Glutamatergic neuron (in vitro differentiated cells): ENCODE results near the gene VTI1B. TPM values are rescaled to one million over a fixed set of nuclear protein-coding genes. Genes with fewer than 3 reads are reported as not detected.
"Not testable (repeated sequence)": the region's sequence is repeated elsewhere in the genome, so short reads cannot be mapped to it uniquely, and the experiment has no call there.

Experiments used
- DNase-seq: peaks from one replicate; pipeline ENCODE4 v3.0.0; 2022
- H3K27ac Mint-ChIP-seq: one replicate; pipeline ENCODE4 v1.8.0; 2020; ENCODE audit warnings: mild to moderate bottlenecking, mixed read lengths, inconsistent platforms; ENCODE audit not compliant: unreplicated experiment
- H3K27me3 Mint-ChIP-seq: one replicate; pipeline ENCODE4 v1.8.0; 2020; ENCODE audit warnings: mild to moderate bottlenecking, moderate library complexity, mixed read lengths, inconsistent platforms; ENCODE audit not compliant: unreplicated experiment
- H3K36me3 Mint-ChIP-seq: one replicate; pipeline ENCODE4 v1.8.0; 2020; ENCODE audit warnings: mild to moderate bottlenecking, mixed read lengths, inconsistent platforms; ENCODE audit not compliant: unreplicated experiment
- H3K4me1 Mint-ChIP-seq: one replicate; pipeline ENCODE4 v1.8.0; 2020; ENCODE audit warnings: mild to moderate bottlenecking, low read depth, mixed read lengths, inconsistent platforms; ENCODE audit not compliant: unreplicated experiment
- H3K4me3 Mint-ChIP-seq: one replicate; pipeline ENCODE4 v1.8.0; 2020; ENCODE audit warnings: mild to moderate bottlenecking, mixed read lengths, inconsistent platforms; ENCODE audit not compliant: unreplicated experiment
- H3K9me3 Mint-ChIP-seq: one replicate; pipeline ENCODE4 v1.8.0; 2020; ENCODE audit warnings: mild to moderate bottlenecking, moderate library complexity, mixed read lengths, inconsistent platforms; ENCODE audit not compliant: unreplicated experiment
- total RNA-seq: library from RNA; stranded (reverse); fragmentation: NEBNext Ultra II Directional; extraction: Animal tissue kit (Norgen Biotek cat#: 25700); gene quantifications from one replicate; pipeline ENCODE4 v1.2.1, GENCODE V29; 2021; ENCODE audit not compliant: unreplicated experiment
- TF ChIP-seq, protein P1 (sequence below): fragments of 200-600 bp; sonication (generic); IDR thresholded peaks from one replicate; pipeline ENCODE4 v1.5.0; 2021; ENCODE audit not compliant: partially characterized antibody, unreplicated experiment

The VTI1B gene
- total RNA-seq, 1 donor from 2014 or later, result 77.7 TPM

DNA sequence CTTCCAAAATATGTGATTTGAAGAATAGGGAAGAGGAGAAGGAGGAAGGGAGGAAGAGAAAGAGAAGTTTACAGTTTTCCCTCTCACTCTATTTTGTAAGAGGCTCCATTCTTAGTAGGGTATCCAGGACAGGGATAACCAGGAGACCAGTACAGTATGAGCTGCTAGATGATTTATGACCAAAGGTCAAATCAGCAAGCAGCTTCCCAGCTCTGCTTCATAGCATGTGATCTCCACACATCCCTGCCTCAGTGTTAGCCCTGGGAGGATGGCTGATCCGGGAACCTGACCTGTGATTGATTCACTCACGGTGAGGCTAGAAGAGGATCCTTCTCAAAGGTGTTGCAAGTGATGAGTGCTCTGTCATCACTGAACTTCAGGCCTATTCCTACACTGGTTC, 43.8 kb upstream of the VTI1B start:
- Mint-ChIP-seq H3K4me1 (no peaks in the 10 kb centered on the region), H3K36me3 (no peaks in the 10 kb centered on the region), H3K27ac (no peak overlapping the region), H3K9me3 (no peaks in the 10 kb centered on the region), H3K4me3 (no peak overlapping the region), H3K27me3 (no peaks in the 10 kb centered on the region)
- no peak for DNase-seq
- TF ChIP-seq, protein P1, sequence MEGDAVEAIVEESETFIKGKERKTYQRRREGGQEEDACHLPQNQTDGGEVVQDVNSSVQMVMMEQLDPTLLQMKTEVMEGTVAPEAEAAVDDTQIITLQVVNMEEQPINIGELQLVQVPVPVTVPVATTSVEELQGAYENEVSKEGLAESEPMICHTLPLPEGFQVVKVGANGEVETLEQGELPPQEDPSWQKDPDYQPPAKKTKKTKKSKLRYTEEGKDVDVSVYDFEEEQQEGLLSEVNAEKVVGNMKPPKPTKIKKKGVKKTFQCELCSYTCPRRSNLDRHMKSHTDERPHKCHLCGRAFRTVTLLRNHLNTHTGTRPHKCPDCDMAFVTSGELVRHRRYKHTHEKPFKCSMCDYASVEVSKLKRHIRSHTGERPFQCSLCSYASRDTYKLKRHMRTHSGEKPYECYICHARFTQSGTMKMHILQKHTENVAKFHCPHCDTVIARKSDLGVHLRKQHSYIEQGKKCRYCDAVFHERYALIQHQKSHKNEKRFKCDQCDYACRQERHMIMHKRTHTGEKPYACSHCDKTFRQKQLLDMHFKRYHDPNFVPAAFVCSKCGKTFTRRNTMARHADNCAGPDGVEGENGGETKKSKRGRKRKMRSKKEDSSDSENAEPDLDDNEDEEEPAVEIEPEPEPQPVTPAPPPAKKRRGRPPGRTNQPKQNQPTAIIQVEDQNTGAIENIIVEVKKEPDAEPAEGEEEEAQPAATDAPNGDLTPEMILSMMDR, result no peak

DNA sequence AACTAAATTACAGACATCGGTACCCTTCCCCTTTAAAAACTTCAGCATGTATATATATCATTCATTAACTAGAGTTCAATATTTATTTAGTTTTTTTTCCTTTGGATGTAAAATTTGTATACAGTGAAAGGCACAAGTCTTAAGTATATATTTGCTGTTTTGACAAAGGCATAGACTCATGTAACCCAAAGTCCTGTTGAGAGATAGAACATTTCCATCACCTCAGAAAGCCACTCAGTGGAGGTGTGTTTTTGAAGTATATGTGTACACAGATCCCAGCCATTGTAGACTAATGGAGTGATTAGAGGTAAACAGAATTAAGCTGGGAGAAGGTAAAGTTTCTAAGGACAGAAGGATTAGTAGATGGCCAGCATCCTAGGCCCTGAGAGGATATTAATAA, 42.6 kb upstream of the VTI1B start:
- Mint-ChIP-seq H3K4me1 (no peaks in the 10 kb centered on the region), H3K36me3 (no peaks in the 10 kb centered on the region), H3K9me3 (no peaks in the 10 kb centered on the region), H3K4me3 (no peak overlapping the region), H3K27ac (no peak overlapping the region), H3K27me3 (no peaks in the 10 kb centered on the region)
- TF ChIP-seq, protein P1, result no peak
- no peak for DNase-seq

DNA sequence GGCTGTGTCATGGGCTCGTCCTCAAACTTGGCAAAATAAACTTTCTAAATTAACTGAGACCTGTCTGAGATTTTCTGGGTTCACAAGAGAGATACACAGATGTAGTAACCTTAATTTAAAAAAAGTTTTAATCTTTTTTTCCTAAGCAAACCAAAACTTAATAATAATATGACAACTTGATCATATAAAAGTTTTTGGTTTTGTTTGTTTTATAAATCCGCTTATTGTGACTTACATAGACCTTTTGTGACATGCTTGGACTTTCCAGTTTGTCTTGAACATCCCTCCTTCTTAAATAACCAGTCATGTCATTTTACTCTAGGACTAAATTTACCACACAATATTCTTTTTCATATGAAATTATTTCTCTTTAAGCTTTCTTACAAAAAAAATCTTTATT, 35.8 kb upstream of the VTI1B start:
- Mint-ChIP-seq H3K9me3 (peaks cover 3% of the 10 kb centered on the region), H3K4me3 (no peak overlapping the region), H3K36me3 (peaks cover 6% of the 10 kb centered on the region), H3K4me1 (no peaks in the 10 kb centered on the region), H3K27me3 (no peaks in the 10 kb centered on the region), H3K27ac (no peak overlapping the region)
- DNase-seq, result no peak
- TF ChIP-seq, protein P1, result no peak

DNA sequence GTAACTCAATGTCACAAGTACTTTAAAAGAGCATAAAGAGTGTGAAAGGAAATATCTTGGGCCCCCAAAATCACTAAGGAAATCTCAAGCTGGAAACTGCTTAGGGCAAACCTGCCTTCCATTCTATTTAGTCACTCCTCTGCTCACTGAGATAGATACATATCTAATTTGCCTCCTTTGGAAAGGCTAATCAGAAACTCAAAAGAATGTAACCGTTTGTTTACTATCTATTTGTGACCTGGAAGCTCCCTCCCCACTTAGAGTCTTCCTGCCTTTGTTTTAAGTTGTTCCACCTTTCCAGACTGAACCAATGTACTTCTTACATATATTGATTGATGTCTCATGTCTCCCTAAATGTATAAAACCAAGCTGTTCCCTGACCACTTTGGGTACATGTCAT, 35.4 kb upstream of the VTI1B start:
- not testable (repeated sequence) for H3K4me1 Mint-ChIP-seq, H3K27me3 Mint-ChIP-seq, H3K27ac Mint-ChIP-seq, H3K36me3 Mint-ChIP-seq, H3K9me3 Mint-ChIP-seq, DNase-seq, H3K4me3 Mint-ChIP-seq

DNA sequence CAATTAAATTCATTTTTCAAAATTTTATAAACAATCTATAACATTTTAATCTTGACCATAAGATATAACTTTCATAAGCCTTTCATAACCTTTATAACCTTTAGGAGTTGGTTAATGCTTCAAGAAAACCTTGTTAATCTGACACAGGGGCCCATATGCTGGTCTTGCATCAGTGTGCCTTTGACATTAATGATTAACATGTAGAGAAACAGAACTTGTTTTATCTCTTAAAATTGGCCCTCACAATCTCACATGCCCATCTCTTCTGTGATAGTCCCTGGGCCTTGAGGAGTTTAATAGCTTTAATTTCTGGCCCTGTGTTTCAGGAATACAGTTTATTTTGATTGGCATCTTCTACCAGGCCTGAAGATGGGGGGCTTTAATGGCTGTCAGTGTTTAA, 34.9 kb upstream of the VTI1B start:
- not testable (repeated sequence) for H3K9me3 Mint-ChIP-seq, H3K36me3 Mint-ChIP-seq, H3K4me1 Mint-ChIP-seq

DNA sequence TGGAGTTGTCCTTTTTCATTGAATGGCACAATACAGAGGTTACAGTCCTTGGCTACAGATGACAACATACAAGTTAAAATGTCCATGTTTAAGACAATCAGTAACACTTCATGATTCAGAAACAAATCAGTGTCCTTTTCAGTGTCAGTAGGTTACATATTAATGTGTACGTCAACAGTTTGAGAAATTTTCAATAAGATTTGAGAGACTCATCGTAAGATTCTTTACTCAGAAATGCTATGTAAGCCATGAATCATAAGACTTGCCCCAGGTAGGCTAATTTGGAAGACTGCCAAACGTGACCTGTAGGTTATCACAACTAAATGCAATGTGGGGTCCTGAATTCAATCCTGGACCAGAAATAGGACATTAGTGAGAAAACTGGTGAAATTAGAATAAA, 30.8 kb upstream of the VTI1B start:
- TF ChIP-seq, protein P1, result no peak
- no peak overlapping the region for H3K4me3 Mint-ChIP-seq
- no peak overlapping the region for H3K27ac Mint-ChIP-seq
- DNase-seq, result no peak
- peaks cover 3% of the 10 kb centered on the region for H3K9me3 Mint-ChIP-seq
- no peaks in the 10 kb centered on the region for H3K27me3 Mint-ChIP-seq
- H3K36me3 Mint-ChIP-seq, result peaks cover 5% of the 10 kb centered on the region
- H3K4me1 Mint-ChIP-seq, result no peaks in the 10 kb centered on the region

More for the DNA sequence above, 34.9 kb upstream of the VTI1B start:
- DNase-seq, H3K27me3 Mint-ChIP-seq, H3K4me3 Mint-ChIP-seq, H3K27ac Mint-ChIP-seq: not testable (repeated sequence)
